ENCODE data around the gene PIM2. TPM values are rescaled to one million over a fixed set of nuclear protein-coding genes. Genes with fewer than 3 reads are reported as not detected.

PIM2 gene
- polyA plus RNA-seq, 1 of the 3 experiments (the other 2 are of a cell fraction), result 12.3 TPM

DNA sequence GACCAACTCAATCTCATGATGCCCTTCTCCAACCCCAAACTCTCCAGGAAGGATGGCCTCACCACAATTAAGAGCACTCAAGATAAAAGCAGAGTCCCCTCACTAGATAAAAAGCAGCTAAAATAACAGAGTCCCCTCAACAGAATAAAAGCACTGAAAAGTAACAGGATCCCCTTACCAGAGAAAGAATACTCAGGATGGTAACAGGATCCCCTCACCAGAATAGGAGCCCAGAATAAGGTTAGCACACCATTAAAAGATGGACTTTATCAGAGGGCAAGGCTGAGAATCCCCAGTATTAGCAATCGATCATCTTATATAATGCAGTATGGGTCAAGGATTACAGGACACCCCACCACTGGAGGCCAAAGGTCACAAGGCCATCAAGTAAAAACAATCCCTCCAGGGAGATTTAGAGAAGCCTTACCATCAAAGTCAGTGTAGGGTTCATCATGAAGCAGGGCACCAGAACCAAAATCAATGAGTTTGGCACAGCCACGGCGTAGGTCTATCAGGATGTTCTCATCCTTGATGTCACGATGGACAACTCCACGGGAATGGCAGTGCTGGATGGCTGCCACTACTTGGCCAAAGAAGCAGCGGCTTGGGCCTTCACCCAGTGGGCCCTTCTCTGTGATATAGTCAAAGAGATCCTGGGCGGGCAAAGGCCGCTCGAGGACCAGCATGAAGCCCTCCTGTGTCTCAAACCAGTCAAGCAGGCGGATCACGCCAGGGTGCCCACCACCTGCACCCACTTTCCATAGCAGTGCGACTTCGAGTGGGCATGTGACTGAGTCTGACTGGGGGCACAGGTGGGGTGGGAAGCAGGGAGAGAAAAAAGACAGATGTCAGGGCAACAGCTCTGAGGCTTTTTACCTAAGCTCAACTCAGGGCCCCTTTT, 4.0 kb downstream of the PIM2 start (continued):
- no peak for TF ChIP-seq USF2 (IDR thresholded peaks at IDR 0.05; ENCODE audit: borderline replicate concordance, low read depth, low read length)
- no peak for TF ChIP-seq YY1 (IDR thresholded peaks at IDR 0.05; ENCODE audit: low read depth)
- TF ChIP-seq, protein P1, sequence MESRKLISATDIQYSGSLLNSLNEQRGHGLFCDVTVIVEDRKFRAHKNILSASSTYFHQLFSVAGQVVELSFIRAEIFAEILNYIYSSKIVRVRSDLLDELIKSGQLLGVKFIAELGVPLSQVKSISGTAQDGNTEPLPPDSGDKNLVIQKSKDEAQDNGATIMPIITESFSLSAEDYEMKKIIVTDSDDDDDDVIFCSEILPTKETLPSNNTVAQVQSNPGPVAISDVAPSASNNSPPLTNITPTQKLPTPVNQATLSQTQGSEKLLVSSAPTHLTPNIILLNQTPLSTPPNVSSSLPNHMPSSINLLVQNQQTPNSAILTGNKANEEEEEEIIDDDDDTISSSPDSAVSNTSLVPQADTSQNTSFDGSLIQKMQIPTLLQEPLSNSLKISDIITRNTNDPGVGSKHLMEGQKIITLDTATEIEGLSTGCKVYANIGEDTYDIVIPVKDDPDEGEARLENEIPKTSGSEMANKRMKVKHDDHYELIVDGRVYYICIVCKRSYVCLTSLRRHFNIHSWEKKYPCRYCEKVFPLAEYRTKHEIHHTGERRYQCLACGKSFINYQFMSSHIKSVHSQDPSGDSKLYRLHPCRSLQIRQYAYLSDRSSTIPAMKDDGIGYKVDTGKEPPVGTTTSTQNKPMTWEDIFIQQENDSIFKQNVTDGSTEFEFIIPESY (IDR thresholded peaks at IDR 0.05; ENCODE audit: borderline replicate concordance, low read depth), result no peak
- no peak for TF ChIP-seq GATA2 (CRISPR knock-in tag; IDR thresholded peaks at IDR 0.05)
- no peak for TF ChIP-seq RFX5 (IDR thresholded peaks at IDR 0.05; ENCODE audit: low read length)
- TF ChIP-seq JUND (IDR thresholded peaks at IDR 0.05), result no peak
- no peak for TF ChIP-seq TEAD4 (IDR thresholded peaks at IDR 0.05; ENCODE audit: borderline replicate concordance, insufficient read depth)
- no peak for TF ChIP-seq RXRA (IDR thresholded peaks at IDR 0.05; ENCODE audit: borderline replicate concordance, low read depth)
- TF ChIP-seq FOXJ3 (CRISPR knock-in tag; IDR thresholded peaks at IDR 0.05), result no peak
- TF ChIP-seq FOXM1 (IDR thresholded peaks at IDR 0.05; ENCODE audit: low read depth), result no peak
- no peak for TF ChIP-seq MXI1 (IDR thresholded peaks at IDR 0.05; ENCODE audit: low read depth, low read length)

GRCh38 chrX:48913605-48914366, 5.0 kb downstream of the PIM2 start:
- Histone ChIP-seq H3F3A (replicated peaks; ENCODE audit: insufficient read depth) (peaks cover 4% of the 10 kb centered on the region), H3K27ac (ENCODE audit: low read depth in 2 of 2, low read length in 1 of 2) (no peak overlapping the region), H3K27me3 (ENCODE audit: insufficient read depth) (no peaks in the 10 kb centered on the region), H3K9me2 (no peaks in the 10 kb centered on the region), H3K79me2 (ENCODE audit: insufficient read depth) (peaks cover 30% of the 10 kb centered on the region), H3K4me2 (no peak overlapping the region), H2AFZ (ENCODE audit: low read depth) (no peak overlapping the region), H3K4me3 (ENCODE audit: low read depth in 2 of 2, low read length in 1 of 2) (no peak overlapping the region), H3K36me3 (replicated peaks in 1 of 2; ENCODE audit: control insufficient read depth in 1 of 2, insufficient read depth in 2 of 2, low read length in 1 of 2) (peaks cover 4 to 24% of the 10 kb centered on the region in 2 experiments), H4K20me1 (ENCODE audit: insufficient read depth) (0 out of 2 replicates have a peak, but pooled peaks cover 8% of the 10 kb centered on the region), H3K9me3 (no peaks in the 10 kb centered on the region), H3K4me1 (ENCODE audit: control insufficient read depth in 1 of 2, insufficient read depth in 2 of 2, low read depth in 1 of 2, low read length in 1 of 2) (peaks cover 0 to 27% of the 10 kb centered on the region in 2 experiments; a peak in 1 of 4 replicates), H3K9ac (no peak overlapping the region)
- no peak for DNase-seq
- ChIA-PET POLR2A (no interaction called here), CTCF (interaction anchor here (3.2 kb wide), 1 partner anchor 11 kb away, joined by 12 read pairs; no protein-coding TSS in a partner anchor)
- 91% methylated on average over 5 of the region's 5 CpGs for WGBS (ENCODE audit: low lambda C conversion rate)
- TF ChIP-seq REST (IDR thresholded peaks at IDR 0.05; ENCODE audit: low read depth, low read length) (no peak), MXI1 (IDR thresholded peaks at IDR 0.05; ENCODE audit: low read depth, low read length) (no peak), FOXM1 (IDR thresholded peaks at IDR 0.05; ENCODE audit: low read depth) (no peak), EP300 (IDR thresholded peaks at IDR 0.05; ENCODE audit: borderline replicate concordance in 1 of 2, low read depth in 1 of 2, low read length in 1 of 2) (no peak), NRF1 (IDR thresholded peaks at IDR 0.05; ENCODE audit: low read depth, low read length) (no peak), CTCF (IDR thresholded peaks at IDR 0.05) (no peak), ELF1 (IDR thresholded peaks at IDR 0.05) (no peak), MAX (IDR thresholded peaks at IDR 0.05; ENCODE audit: low read depth) (no peak), FOSL2 (IDR thresholded peaks at IDR 0.05; ENCODE audit: borderline replicate concordance, low read depth) (no peak), JUND (IDR thresholded peaks at IDR 0.05) (no peak), NFIC (IDR thresholded peaks at IDR 0.05; ENCODE audit: borderline replicate concordance) (no peak)
